ENCODE data around the gene ZNF136.

ZNF136 gene

GRCh38 chr19:12162882-12163806, at the start of gene ZNF136:
Gene ZNF136, plus strand, starts transcription at chr19:12163096. Its CDS starts 108 bp downstream, at chr19:12163204.
- DNase-seq (ENCODE audit: low read depth in 2 of 2): peak; percentile 79 to 87

GRCh38 chr19:12113121-12113520, 49.8 kb upstream of the ZNF136 start:
- DNase-seq (ENCODE audit: low read depth in 2 of 2): no peak

GRCh38 chr19:12117201-12117970, 45.5 kb upstream of the ZNF136 start:
- DNase-seq (ENCODE audit: low read depth in 2 of 2): no peak

GRCh38 chr19:12126707-12127106, 36.2 kb upstream of the ZNF136 start:
- DNase-seq (ENCODE audit: low read depth in 2 of 2): no peak

- no peak for DNase-seq (ENCODE audit: low read depth in 2 of 2)
Measured at GRCh38 chr19:12133069-12133468, 29.8 kb upstream of the ZNF136 start.

GRCh38 chr19:12137221-12137940, 25.5 kb upstream of the ZNF136 start:
- DNase-seq (ENCODE audit: low read depth in 2 of 2): no peak

- no peak for DNase-seq (ENCODE audit: low read depth in 2 of 2)
Measured at GRCh38 chr19:12139269-12139668, 23.6 kb upstream of the ZNF136 start.

GRCh38 chr19:12139885-12140544, 22.9 kb upstream of the ZNF136 start, which contains the start of gene ZNF20:
Gene ZNF20, minus strand, starts transcription at chr19:12140350. Its CDS starts 168 bp downstream, at chr19:12140182.
- DNase-seq (ENCODE audit: low read depth in 2 of 2): peak; percentile 75 to 83

- peak; percentile 72 to 78 for DNase-seq (ENCODE audit: low read depth in 2 of 2)
Measured at GRCh38 chr19:12140545-12141404, 22.1 kb upstream of the ZNF136 start.

GRCh38 chr19:12141405-12141736, 21.5 kb upstream of the ZNF136 start:
- no peak for DNase-seq (ENCODE audit: low read depth in 2 of 2)

- no peak for DNase-seq (ENCODE audit: low read depth in 2 of 2)
Measured at GRCh38 chr19:12145348-12145747, 17.5 kb upstream of the ZNF136 start.

GRCh38 chr19:12155324-12155860, 7.5 kb upstream of the ZNF136 start:
- no peak for DNase-seq (ENCODE audit: low read depth in 2 of 2)

GRCh38 chr19:12156223-12157058, 6.5 kb upstream of the ZNF136 start, which contains the start of gene ZNF625:
Gene ZNF625, minus strand, starts transcription at chr19:12156734. Its CDS starts 176 bp downstream, at chr19:12156558.
- no peak for DNase-seq (ENCODE audit: low read depth in 2 of 2)

- no peak for DNase-seq (ENCODE audit: low read depth in 2 of 2)
Measured at GRCh38 chr19:12159773-12160414, 3.0 kb upstream of the ZNF136 start.

- DNase-seq (ENCODE audit: low read depth in 2 of 2): no peak
Measured at GRCh38 chr19:12162513-12162881, 399 bp upstream of the ZNF136 start.

- DNase-seq (ENCODE audit: low read depth in 2 of 2): no peak
Measured at GRCh38 chr19:12163826-12164225, 930 bp downstream of the ZNF136 start.

GRCh38 chr19:12166626-12167025, 3.7 kb downstream of the ZNF136 start:
- DNase-seq (ENCODE audit: low read depth in 2 of 2): no peak

- DNase-seq (ENCODE audit: low read depth in 2 of 2): no peak
Measured at GRCh38 chr19:12180377-12180776, 17.5 kb downstream of the ZNF136 start.

GRCh38 chr19:12187625-12188024, 24.7 kb downstream of the ZNF136 start:
- DNase-seq (ENCODE audit: low read depth in 2 of 2): no peak

Data from stimulated activated CD8-positive, alpha-beta memory T cell treated with anti-CD3 and anti-CD28 coated beads, Interleukin-2, amount 100 ng/mL, for 1 hour (primary cell).